22Rv1 (cell line): ENCODE data around the gene JARID2.
"Not testable (repeated sequence)": the region's sequence is repeated elsewhere in the genome, so short reads cannot be mapped to it uniquely, and the experiment has no call there.

Experiments used
- H3K27ac ChIP-seq: fragments of 450-650 bp; 2 replicates; pipeline ENCODE4 v1.5.1; 2017
- ZFX ChIP-seq: fragments of 450-650 bp; IDR thresholded peaks from 2 replicates; pipeline ENCODE4 v1.6.1; 2017; ENCODE audit warnings: antibody characterized with exemption, borderline replicate concordance
- TF ChIP-seq, protein P1 (sequence below): fragments of 450-650 bp; IDR thresholded peaks from 2 replicates; pipeline ENCODE4 v1.5.1; 2017; ENCODE audit warnings: mild to moderate bottlenecking

The JARID2 gene

DNA sequence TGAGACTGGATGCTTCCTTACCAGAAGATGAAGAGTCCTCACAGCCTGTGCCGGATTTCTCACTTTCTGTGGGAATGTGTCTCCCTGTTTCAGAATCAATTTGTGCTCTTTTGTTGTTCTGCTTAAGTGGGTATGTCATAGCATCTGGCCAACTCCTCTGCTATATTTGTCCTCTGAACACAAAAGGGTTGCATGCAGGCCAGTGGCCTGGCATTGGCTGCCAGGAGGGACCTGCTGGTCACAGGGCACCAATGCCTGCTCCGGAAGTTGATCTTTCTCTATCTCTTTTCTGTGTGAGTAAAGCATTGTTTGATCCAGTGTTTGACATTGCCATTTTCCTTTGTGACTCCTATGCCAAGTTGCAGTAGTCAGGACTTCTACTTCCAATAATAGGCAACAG lies 47.8 kb downstream of the JARID2 start:
- TF ChIP-seq, protein P1, sequence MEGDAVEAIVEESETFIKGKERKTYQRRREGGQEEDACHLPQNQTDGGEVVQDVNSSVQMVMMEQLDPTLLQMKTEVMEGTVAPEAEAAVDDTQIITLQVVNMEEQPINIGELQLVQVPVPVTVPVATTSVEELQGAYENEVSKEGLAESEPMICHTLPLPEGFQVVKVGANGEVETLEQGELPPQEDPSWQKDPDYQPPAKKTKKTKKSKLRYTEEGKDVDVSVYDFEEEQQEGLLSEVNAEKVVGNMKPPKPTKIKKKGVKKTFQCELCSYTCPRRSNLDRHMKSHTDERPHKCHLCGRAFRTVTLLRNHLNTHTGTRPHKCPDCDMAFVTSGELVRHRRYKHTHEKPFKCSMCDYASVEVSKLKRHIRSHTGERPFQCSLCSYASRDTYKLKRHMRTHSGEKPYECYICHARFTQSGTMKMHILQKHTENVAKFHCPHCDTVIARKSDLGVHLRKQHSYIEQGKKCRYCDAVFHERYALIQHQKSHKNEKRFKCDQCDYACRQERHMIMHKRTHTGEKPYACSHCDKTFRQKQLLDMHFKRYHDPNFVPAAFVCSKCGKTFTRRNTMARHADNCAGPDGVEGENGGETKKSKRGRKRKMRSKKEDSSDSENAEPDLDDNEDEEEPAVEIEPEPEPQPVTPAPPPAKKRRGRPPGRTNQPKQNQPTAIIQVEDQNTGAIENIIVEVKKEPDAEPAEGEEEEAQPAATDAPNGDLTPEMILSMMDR, result no peak
- no peak for TF ChIP-seq ZFX
- H3K27ac ChIP-seq, result no peak overlapping the region

DNA sequence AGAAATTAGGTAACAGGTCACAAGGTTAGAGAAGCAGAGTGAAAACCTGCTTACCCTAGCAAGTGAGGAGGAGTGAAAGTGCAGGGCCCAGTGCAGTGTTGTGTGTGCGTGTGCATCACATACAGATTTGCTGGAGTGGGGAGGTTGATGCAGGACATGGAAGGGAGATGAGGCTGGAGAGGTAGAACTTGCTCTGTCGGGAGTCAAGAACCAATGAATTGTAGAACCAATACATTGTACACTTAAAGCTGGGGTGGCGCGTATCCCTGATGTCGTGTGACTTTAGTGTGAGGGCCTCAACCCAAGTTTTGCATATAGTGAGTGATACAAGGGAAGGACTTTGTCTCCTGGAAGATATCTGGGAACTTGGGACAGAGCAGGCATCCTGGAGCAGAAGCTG lies 48.6 kb downstream of the JARID2 start:
- TF ChIP-seq, protein P1, result no peak
- no peak for TF ChIP-seq ZFX
- no peak overlapping the region for H3K27ac ChIP-seq

- TF ChIP-seq, protein P1, result no peak
- no peak for TF ChIP-seq ZFX
- no peak overlapping the region for H3K27ac ChIP-seq
These were observed 50.4 kb downstream of the JARID2 start for GRCh38 chr6:15296249-15296648.

GRCh38 chr6:15296735-15297134 lies 50.9 kb downstream of the JARID2 start:
- H3K27ac ChIP-seq, result no peak overlapping the region
- TF ChIP-seq, protein P1, result no peak
- no peak for TF ChIP-seq ZFX

GRCh38 chr6:15297167-15297566 lies 51.3 kb downstream of the JARID2 start:
- not testable (repeated sequence) for H3K27ac ChIP-seq

GRCh38 chr6:15297895-15298590 lies 52.2 kb downstream of the JARID2 start:
- no peak overlapping the region for H3K27ac ChIP-seq
- TF ChIP-seq, protein P1, result no peak
- no peak for TF ChIP-seq ZFX

GRCh38 chr6:15299430-15300131 lies 53.7 kb downstream of the JARID2 start:
- no peak overlapping the region for H3K27ac ChIP-seq
- TF ChIP-seq, protein P1, result no peak
- no peak for TF ChIP-seq ZFX
